ENCODE results near the gene BDKRB2. TPM values are rescaled to one million over a fixed set of nuclear protein-coding genes. Genes with fewer than 3 reads are reported as not detected.

The BDKRB2 gene
- polyA plus RNA-seq (2012; ENCODE audit: low read depth, missing spikeins) = not detected

- TF ChIP-seq SPI1 (IDR thresholded peaks at IDR 0.05; ENCODE audit: low read depth, low read length) = peak; percentile 9; the same call in 1 of the 2 replicates
- TF ChIP-seq POLR2AphosphoS5 (IDR thresholded peaks at IDR 0.05; ENCODE audit: low read depth, low read length) = no peak
- FAIRE-seq = no peak
- DNase-seq (ENCODE audit: insufficient read length, low spot score) = no peak
Observed at GRCh38 chr14:96204151-96205058, at the start of gene BDKRB2. BDKRB2 (plus strand) TSS chr14:96204839; CDS start chr14:96237108, 32,269 bp downstream.

GRCh38 chr14:96154900-96155299 is 49.7 kb upstream of the BDKRB2 start:
- TF ChIP-seq SPI1 (IDR thresholded peaks at IDR 0.05; ENCODE audit: low read depth, low read length) = no peak
- no peak for TF ChIP-seq POLR2AphosphoS5 (IDR thresholded peaks at IDR 0.05; ENCODE audit: low read depth, low read length)
- no peak for TF ChIP-seq TAF1 (IDR thresholded peaks at IDR 0.05; ENCODE audit: low read depth, low read length)
- no peak for TF ChIP-seq PAX5 (IDR thresholded peaks at IDR 0.05; ENCODE audit: insufficient read depth, low read length, severe bottlenecking)
- DNase-seq (ENCODE audit: insufficient read length, low spot score) (no peak), FAIRE-seq (no peak)

- DNase-seq (ENCODE audit: insufficient read length, low spot score) (no peak), FAIRE-seq (no peak)
- TF ChIP-seq POLR2A (IDR thresholded peaks at IDR 0.05; ENCODE audit: low read depth, low read length) (no peak), SPI1 (IDR thresholded peaks at IDR 0.05; ENCODE audit: low read depth, low read length) (no peak), PAX5 (IDR thresholded peaks at IDR 0.05; ENCODE audit: insufficient read depth, low read length, severe bottlenecking) (no peak), TAF1 (IDR thresholded peaks at IDR 0.05; ENCODE audit: low read depth, low read length) (no peak), POU2F2 (IDR thresholded peaks at IDR 0.05; ENCODE audit: low read depth, low read length) (no peak), POLR2AphosphoS5 (IDR thresholded peaks at IDR 0.05; ENCODE audit: low read depth, low read length) (no peak)
Observed at GRCh38 chr14:96156804-96157760, 47.6 kb upstream of the BDKRB2 start.

GRCh38 chr14:96158735-96159134 is 45.9 kb upstream of the BDKRB2 start:
- no peak for FAIRE-seq
- TF ChIP-seq SPI1 (IDR thresholded peaks at IDR 0.05; ENCODE audit: low read depth, low read length) = no peak
- TF ChIP-seq TAF1 (IDR thresholded peaks at IDR 0.05; ENCODE audit: low read depth, low read length) = no peak
- TF ChIP-seq POLR2A (IDR thresholded peaks at IDR 0.05; ENCODE audit: low read depth, low read length) = no peak
- no peak for TF ChIP-seq PAX5 (IDR thresholded peaks at IDR 0.05; ENCODE audit: insufficient read depth, low read length, severe bottlenecking)
- TF ChIP-seq POLR2AphosphoS5 (IDR thresholded peaks at IDR 0.05; ENCODE audit: low read depth, low read length) = no peak
- TF ChIP-seq POU2F2 (IDR thresholded peaks at IDR 0.05; ENCODE audit: low read depth, low read length) = no peak
- DNase-seq (ENCODE audit: insufficient read length, low spot score) = no peak

- DNase-seq (ENCODE audit: insufficient read length, low spot score) = no peak
- TF ChIP-seq POLR2A (IDR thresholded peaks at IDR 0.05; ENCODE audit: low read depth, low read length) = no peak
- FAIRE-seq = no peak
Observed at GRCh38 chr14:96160076-96160912, 44.3 kb upstream of the BDKRB2 start.

GRCh38 chr14:96160913-96161310 is 43.7 kb upstream of the BDKRB2 start:
- no peak for TF ChIP-seq PAX5 (IDR thresholded peaks at IDR 0.05; ENCODE audit: insufficient read depth, low read length, severe bottlenecking)
- no peak for TF ChIP-seq TAF1 (IDR thresholded peaks at IDR 0.05; ENCODE audit: low read depth, low read length)
- no peak for TF ChIP-seq SPI1 (IDR thresholded peaks at IDR 0.05; ENCODE audit: low read depth, low read length)
- no peak for TF ChIP-seq POU2F2 (IDR thresholded peaks at IDR 0.05; ENCODE audit: low read depth, low read length)
- DNase-seq (ENCODE audit: insufficient read length, low spot score) (no peak), FAIRE-seq (no peak)

GRCh38 chr14:96161636-96162035 is 43.0 kb upstream of the BDKRB2 start:
- FAIRE-seq (no peak), DNase-seq (ENCODE audit: insufficient read length, low spot score) (no peak)
- no peak for TF ChIP-seq POLR2A (IDR thresholded peaks at IDR 0.05; ENCODE audit: low read depth, low read length)
- TF ChIP-seq POU2F2 (IDR thresholded peaks at IDR 0.05; ENCODE audit: low read depth, low read length) = no peak
- no peak for TF ChIP-seq POLR2AphosphoS5 (IDR thresholded peaks at IDR 0.05; ENCODE audit: low read depth, low read length)
- TF ChIP-seq PAX5 (IDR thresholded peaks at IDR 0.05; ENCODE audit: insufficient read depth, low read length, severe bottlenecking) = no peak
- no peak for TF ChIP-seq SPI1 (IDR thresholded peaks at IDR 0.05; ENCODE audit: low read depth, low read length)
- TF ChIP-seq TAF1 (IDR thresholded peaks at IDR 0.05; ENCODE audit: low read depth, low read length) = no peak

GRCh38 chr14:96162265-96162664 is 42.4 kb upstream of the BDKRB2 start:
- no peak for DNase-seq (ENCODE audit: insufficient read length, low spot score)
- no peak for TF ChIP-seq TAF1 (IDR thresholded peaks at IDR 0.05; ENCODE audit: low read depth, low read length)
- no peak for TF ChIP-seq SPI1 (IDR thresholded peaks at IDR 0.05; ENCODE audit: low read depth, low read length)
- no peak for TF ChIP-seq PAX5 (IDR thresholded peaks at IDR 0.05; ENCODE audit: insufficient read depth, low read length, severe bottlenecking)
- TF ChIP-seq POLR2AphosphoS5 (IDR thresholded peaks at IDR 0.05; ENCODE audit: low read depth, low read length) = no peak
- no peak for FAIRE-seq

GRCh38 chr14:96162741-96163140 is 41.9 kb upstream of the BDKRB2 start:
- FAIRE-seq = no peak
- DNase-seq (ENCODE audit: insufficient read length, low spot score) = no peak
- no peak for TF ChIP-seq POLR2AphosphoS5 (IDR thresholded peaks at IDR 0.05; ENCODE audit: low read depth, low read length)
- no peak for TF ChIP-seq TAF1 (IDR thresholded peaks at IDR 0.05; ENCODE audit: low read depth, low read length)
- no peak for TF ChIP-seq POLR2A (IDR thresholded peaks at IDR 0.05; ENCODE audit: low read depth, low read length)
- no peak for TF ChIP-seq PAX5 (IDR thresholded peaks at IDR 0.05; ENCODE audit: insufficient read depth, low read length, severe bottlenecking)
- TF ChIP-seq SPI1 (IDR thresholded peaks at IDR 0.05; ENCODE audit: low read depth, low read length) = no peak
- TF ChIP-seq POU2F2 (IDR thresholded peaks at IDR 0.05; ENCODE audit: low read depth, low read length) = no peak
